Loucy (cell line): ENCODE data around the gene NDRG2.

Experiments
- H2AFZ ChIP-seq: fragments of 200-600 bp; sonication (generic); 2 replicates; pipeline ENCODE4 v1.6.0; 2016; ENCODE audit warnings: antibody characterized with exemption, mild to moderate bottlenecking, low read length, moderate library complexity
- H3F3A ChIP-seq: fragments of 200-600 bp; 2 replicates; pipeline ENCODE4 v1.6.0; 2016; ENCODE audit warnings: antibody characterized with exemption, low read depth, mild to moderate bottlenecking
- H3K27me3 ChIP-seq: fragments of 200-600 bp; sonication (generic); 2 replicates; pipeline ENCODE4 v1.6.1; 2014; ENCODE audit warnings: low read length, mild to moderate bottlenecking; ENCODE audit not compliant: insufficient read depth, poor library complexity, severe bottlenecking
- H3K36me3 ChIP-seq: fragments of 200-600 bp; sonication (generic); 2 replicates; pipeline ENCODE4 v1.6.1; 2016; ENCODE audit warnings: low read length; ENCODE audit not compliant: insufficient read depth
- H3K4me1 ChIP-seq: fragments of 200-600 bp; sonication (generic); 2 replicates; pipeline ENCODE4 v1.5.1; 2014; ENCODE audit warnings: low read length, mild to moderate bottlenecking; ENCODE audit not compliant: insufficient read depth, poor library complexity, severe bottlenecking
- H3K4me2 ChIP-seq: fragments of 200-600 bp; sonication (generic); 2 replicates; pipeline ENCODE4 v1.6.0; 2014; ENCODE audit warnings: antibody characterized with exemption, low read length, low read depth, mild to moderate bottlenecking; ENCODE audit not compliant: poor library complexity, severe bottlenecking
- H3K4me3 ChIP-seq: fragments of 200-600 bp; sonication (generic); 2 replicates; pipeline ENCODE4 v1.5.1; 2014; ENCODE audit warnings: low read length, mild to moderate bottlenecking, mixed read lengths; ENCODE audit not compliant: poor library complexity, severe bottlenecking
- H3K79me2 ChIP-seq: fragments of 200-600 bp; sonication (generic); 2 replicates; pipeline ENCODE4 v1.6.1; 2014; ENCODE audit warnings: low read length; ENCODE audit not compliant: insufficient read depth
- H3K9ac ChIP-seq: fragments of 200-600 bp; sonication (generic); 2 replicates; pipeline ENCODE4 v1.6.0; 2014; ENCODE audit warnings: mild to moderate bottlenecking, low read depth, low read length, moderate library complexity; ENCODE audit not compliant: poor library complexity, severe bottlenecking
- H3K9me2 ChIP-seq: fragments of 200-600 bp; sonication (generic); replicated peaks from 2 replicates; pipeline ENCODE4 v1.6.1; 2016; ENCODE audit warnings: low read depth, low read length, mixed read lengths
- H3K9me3 ChIP-seq: fragments of 200-600 bp; sonication (generic); 2 replicates; pipeline ENCODE4 v1.6.1; 2014; ENCODE audit warnings: mild to moderate bottlenecking, antibody characterized with exemption, low read length, low read depth; ENCODE audit not compliant: insufficient read depth
- H4K20me1 ChIP-seq: fragments of 200-600 bp; sonication (generic); 2 replicates; pipeline ENCODE4 v1.6.0; 2014; ENCODE audit warnings: antibody characterized with exemption, low read length, mild to moderate bottlenecking; ENCODE audit not compliant: insufficient read depth, poor library complexity, severe bottlenecking
- EZH2phosphoT487 ChIP-seq: fragments of 200-600 bp; IDR thresholded peaks from 2 replicates; pipeline ENCODE4 v1.6.1; 2018; ENCODE audit warnings: antibody characterized with exemption, mild to moderate bottlenecking, moderate library complexity, borderline replicate concordance
- TF ChIP-seq, protein P1 (sequence below): fragments of 200-600 bp; sonication (generic); conservative IDR thresholded peaks from 2 replicates; pipeline ENCODE4 v1.5.1; 2014; ENCODE audit warnings: mild to moderate bottlenecking, antibody characterized with exemption, low read length

Gene NDRG2

DNA sequence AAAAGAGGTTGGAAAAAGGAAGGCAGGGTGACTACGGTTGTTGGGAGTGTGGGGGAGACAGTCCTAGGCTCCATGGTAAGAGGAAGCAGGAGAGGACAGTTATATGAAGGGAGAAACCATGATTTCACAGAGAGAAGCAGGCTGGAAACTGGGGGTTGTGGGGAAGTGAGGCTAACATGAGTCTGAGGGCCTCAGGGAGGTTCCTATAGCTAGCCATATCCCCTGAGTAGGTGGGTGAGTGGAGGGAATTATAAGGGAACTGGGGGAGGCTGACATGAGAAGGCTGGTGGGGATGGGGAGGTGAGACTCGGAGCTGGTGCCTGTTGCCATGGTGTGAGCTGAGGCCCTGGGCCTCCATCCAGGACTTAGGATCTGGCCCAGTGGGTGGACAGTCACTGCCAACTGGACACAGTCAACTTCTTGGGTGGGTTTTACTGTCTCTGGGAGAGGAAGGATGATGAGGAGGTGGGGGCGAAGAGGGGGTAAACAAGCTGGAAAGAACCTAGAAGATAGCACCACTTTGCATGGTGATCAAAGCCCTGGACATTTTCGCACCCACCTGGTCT lies 8.4 kb upstream of the NDRG2 start:
- no peak overlapping the region for H3K4me2 ChIP-seq
- H3K4me3 ChIP-seq: no peak overlapping the region
- H2AFZ ChIP-seq: no peak overlapping the region
- no peaks in the 10 kb centered on the region for H3F3A ChIP-seq
- H3K27me3 ChIP-seq: no peaks in the 10 kb centered on the region
- no peaks in the 10 kb centered on the region for H3K36me3 ChIP-seq
- H3K9me3 ChIP-seq: no peaks in the 10 kb centered on the region
- TF ChIP-seq, protein P1, sequence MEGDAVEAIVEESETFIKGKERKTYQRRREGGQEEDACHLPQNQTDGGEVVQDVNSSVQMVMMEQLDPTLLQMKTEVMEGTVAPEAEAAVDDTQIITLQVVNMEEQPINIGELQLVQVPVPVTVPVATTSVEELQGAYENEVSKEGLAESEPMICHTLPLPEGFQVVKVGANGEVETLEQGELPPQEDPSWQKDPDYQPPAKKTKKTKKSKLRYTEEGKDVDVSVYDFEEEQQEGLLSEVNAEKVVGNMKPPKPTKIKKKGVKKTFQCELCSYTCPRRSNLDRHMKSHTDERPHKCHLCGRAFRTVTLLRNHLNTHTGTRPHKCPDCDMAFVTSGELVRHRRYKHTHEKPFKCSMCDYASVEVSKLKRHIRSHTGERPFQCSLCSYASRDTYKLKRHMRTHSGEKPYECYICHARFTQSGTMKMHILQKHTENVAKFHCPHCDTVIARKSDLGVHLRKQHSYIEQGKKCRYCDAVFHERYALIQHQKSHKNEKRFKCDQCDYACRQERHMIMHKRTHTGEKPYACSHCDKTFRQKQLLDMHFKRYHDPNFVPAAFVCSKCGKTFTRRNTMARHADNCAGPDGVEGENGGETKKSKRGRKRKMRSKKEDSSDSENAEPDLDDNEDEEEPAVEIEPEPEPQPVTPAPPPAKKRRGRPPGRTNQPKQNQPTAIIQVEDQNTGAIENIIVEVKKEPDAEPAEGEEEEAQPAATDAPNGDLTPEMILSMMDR: no peak
- TF ChIP-seq EZH2phosphoT487: no peak
- no peaks in the 10 kb centered on the region for H3K79me2 ChIP-seq
- no peaks in the 10 kb centered on the region for H3K9me2 ChIP-seq
- H3K4me1 ChIP-seq: no peaks in the 10 kb centered on the region
- no peak overlapping the region for H3K9ac ChIP-seq
- H4K20me1 ChIP-seq: no peaks in the 10 kb centered on the region

DNA sequence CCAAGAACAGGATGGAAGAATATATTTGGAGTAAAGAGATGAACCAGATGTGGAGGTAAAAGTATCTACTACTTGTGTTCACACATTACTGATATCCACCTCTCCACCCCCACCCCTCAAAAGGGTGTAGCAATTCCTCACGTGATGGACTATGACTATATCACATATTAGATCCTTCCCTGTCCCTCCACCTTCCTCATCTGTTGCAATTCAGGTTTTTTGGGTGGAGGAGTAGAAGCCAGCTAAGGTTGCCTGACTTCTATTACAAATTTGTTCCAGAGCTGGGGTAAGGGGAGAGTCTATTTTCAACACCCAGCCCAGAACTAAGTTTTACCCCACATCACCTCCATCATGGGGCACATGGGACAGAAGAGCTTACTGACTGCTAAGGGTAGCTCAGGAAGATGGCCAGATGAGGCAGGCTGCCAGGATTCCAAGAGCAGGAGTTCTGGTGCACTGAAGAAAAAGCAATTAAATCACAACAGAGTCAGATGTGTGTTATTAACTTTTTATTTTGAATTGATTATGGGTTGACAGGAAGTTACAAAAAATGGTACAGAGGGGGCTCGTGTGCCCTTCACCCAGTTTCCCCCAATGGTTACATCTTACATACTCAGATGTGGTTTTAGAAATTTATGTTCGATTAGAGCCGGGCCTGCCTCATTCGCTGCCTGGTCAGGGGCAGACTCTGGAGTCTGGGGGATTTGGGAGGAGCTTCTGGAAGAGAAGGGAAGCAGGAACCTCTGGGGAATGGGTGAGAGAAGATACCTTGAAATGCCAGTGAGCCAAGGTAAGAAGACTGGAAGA lies 7.7 kb upstream of the NDRG2 start:
- H3K4me1 ChIP-seq: no peaks in the 10 kb centered on the region
- no peak overlapping the region for H3K4me3 ChIP-seq
- no peaks in the 10 kb centered on the region for H3K27me3 ChIP-seq
- no peaks in the 10 kb centered on the region for H3F3A ChIP-seq
- H3K9me3 ChIP-seq: no peaks in the 10 kb centered on the region
- no peak overlapping the region for H3K4me2 ChIP-seq
- H3K9me2 ChIP-seq: no peaks in the 10 kb centered on the region
- H3K36me3 ChIP-seq: no peaks in the 10 kb centered on the region
- no peak overlapping the region for H2AFZ ChIP-seq
- H3K9ac ChIP-seq: no peak overlapping the region
- TF ChIP-seq, protein P1: no peak
- no peak for TF ChIP-seq EZH2phosphoT487
- no peaks in the 10 kb centered on the region for H3K79me2 ChIP-seq
- no peaks in the 10 kb centered on the region for H4K20me1 ChIP-seq

DNA sequence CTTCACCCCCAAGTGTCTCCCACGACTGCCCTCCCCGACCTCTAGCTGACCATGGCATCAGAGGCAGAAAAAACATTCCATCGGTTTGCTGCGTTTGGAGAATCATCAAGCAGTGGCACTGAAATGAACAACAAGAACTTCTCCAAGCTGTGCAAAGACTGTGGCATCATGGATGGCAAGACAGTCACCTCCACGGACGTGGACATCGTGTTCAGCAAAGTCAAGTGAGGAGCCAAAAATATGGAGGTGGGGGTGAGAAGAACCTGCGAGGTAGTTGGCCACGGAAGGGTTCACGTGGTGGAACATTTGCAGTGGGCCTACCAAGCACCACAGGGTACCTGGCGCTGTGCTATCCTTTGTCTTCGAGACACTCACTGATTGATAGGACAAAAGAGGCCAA lies 5.7 kb upstream of the NDRG2 start:
- Histone ChIP-seq H3F3A (no peaks in the 10 kb centered on the region), H3K9me3 (no peaks in the 10 kb centered on the region), H3K9ac (no peak overlapping the region), H4K20me1 (no peaks in the 10 kb centered on the region), H3K9me2 (no peaks in the 10 kb centered on the region), H3K4me2 (no peak overlapping the region), H3K36me3 (no peaks in the 10 kb centered on the region), H3K27me3 (no peaks in the 10 kb centered on the region), H2AFZ (no peak overlapping the region), H3K4me1 (no peaks in the 10 kb centered on the region), H3K4me3 (no peak overlapping the region), H3K79me2 (no peaks in the 10 kb centered on the region)
- TF ChIP-seq EZH2phosphoT487: no peak
- TF ChIP-seq, protein P1: no peak
